ENCODE data around the gene ITPKC. TPM values are rescaled to one million over a fixed set of nuclear protein-coding genes. Genes with fewer than 3 reads are reported as not detected.

The ITPKC gene
- total RNA-seq, 1 donor from 2014 or later: 16.5 TPM

- peak overlapping the region; percentile 98 for H3K4me3 Mint-ChIP-seq (ENCODE audit: unreplicated experiment)
Measured at GRCh38 chr19:40776364-40776763, 59.5 kb downstream of the ITPKC start.

GRCh38 chr19:40776932-40777644, 60.2 kb downstream of the ITPKC start:
- Mint-ChIP-seq H3K36me3 (ENCODE audit: low read depth) (no peaks in the 10 kb centered on the region), H3K27ac (ENCODE audit: unreplicated experiment) (peak overlapping the region; percentile 99), H3K4me3 (ENCODE audit: unreplicated experiment) (peak overlapping the region; percentile 98), H3K9me3 (ENCODE audit: low read depth) (no peaks in the 10 kb centered on the region), H3K4me1 (ENCODE audit: low read depth) (peaks cover 35% of the 10 kb centered on the region), H3K27me3 (ENCODE audit: low read depth) (no peaks in the 10 kb centered on the region)
- no peak for TF ChIP-seq CTCF (IDR thresholded peaks at IDR 0.05)
- DNase-seq (ENCODE audit: low spot score): no peak

More at GRCh38 chr19:40776364-40776763, 59.5 kb downstream of the ITPKC start:
- peaks cover 35% of the 10 kb centered on the region for H3K4me1 Mint-ChIP-seq (ENCODE audit: low read depth)
- peak overlapping the region; percentile 99 for H3K27ac Mint-ChIP-seq (ENCODE audit: unreplicated experiment)
- TF ChIP-seq CTCF (IDR thresholded peaks at IDR 0.05): no peak
- no peak for DNase-seq (ENCODE audit: low spot score)
- H3K9me3 Mint-ChIP-seq (ENCODE audit: low read depth): no peaks in the 10 kb centered on the region
- no peaks in the 10 kb centered on the region for H3K36me3 Mint-ChIP-seq (ENCODE audit: low read depth)
- no peaks in the 10 kb centered on the region for H3K27me3 Mint-ChIP-seq (ENCODE audit: low read depth)

DNA sequence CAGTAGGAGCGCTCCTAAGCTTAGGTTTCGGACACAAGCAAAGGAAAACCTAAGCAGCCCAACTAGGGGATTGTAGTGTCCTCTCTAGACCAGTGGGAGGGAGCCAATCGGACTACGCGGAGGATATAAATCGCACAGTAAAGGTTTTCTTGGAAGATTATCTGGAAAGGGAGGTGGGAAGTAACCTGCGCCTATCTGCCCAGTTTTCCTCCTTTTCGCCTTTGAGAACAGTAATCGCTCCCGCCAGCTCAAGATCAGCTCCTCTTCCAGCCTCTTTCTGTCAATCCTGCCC, 60.7 kb downstream of the ITPKC start:
- peaks cover 2% of the 10 kb centered on the region for H3K36me3 Mint-ChIP-seq (ENCODE audit: low read depth)

GRCh38 chr19:40777937-40778705, 61.2 kb downstream of the ITPKC start, which contains the start of gene RAB4B:
Gene RAB4B, plus strand, starts transcription at chr19:40778247. Its CDS starts 129 bp downstream, at chr19:40778376.
- peaks cover 35% of the 10 kb centered on the region for H3K4me1 Mint-ChIP-seq (ENCODE audit: low read depth)
- H3K27ac Mint-ChIP-seq (ENCODE audit: unreplicated experiment): peak within 1 kb of the TSS; percentile 99
- peak within 1 kb of the TSS; percentile 98 for H3K4me3 Mint-ChIP-seq (ENCODE audit: unreplicated experiment)
- H3K27me3 Mint-ChIP-seq (ENCODE audit: low read depth): no peaks in the 10 kb centered on the region
- H3K36me3 Mint-ChIP-seq (ENCODE audit: low read depth): peaks cover 2% of the 10 kb centered on the region
- H3K9me3 Mint-ChIP-seq (ENCODE audit: low read depth): no peaks in the 10 kb centered on the region
- no peak for TF ChIP-seq CTCF (IDR thresholded peaks at IDR 0.05)
- DNase-seq (ENCODE audit: low spot score): peak; percentile 100

More for the DNA sequence above, 60.7 kb downstream of the ITPKC start:
- Mint-ChIP-seq H3K9me3 (ENCODE audit: low read depth) (no peaks in the 10 kb centered on the region), H3K4me3 (ENCODE audit: unreplicated experiment) (peak overlapping the region; percentile 98), H3K27ac (ENCODE audit: unreplicated experiment) (peak overlapping the region; percentile 99), H3K27me3 (ENCODE audit: low read depth) (no peaks in the 10 kb centered on the region), H3K4me1 (ENCODE audit: low read depth) (peaks cover 35% of the 10 kb centered on the region)
- DNase-seq (ENCODE audit: low spot score): no peak
- TF ChIP-seq CTCF (IDR thresholded peaks at IDR 0.05): peak; percentile 21

DNA sequence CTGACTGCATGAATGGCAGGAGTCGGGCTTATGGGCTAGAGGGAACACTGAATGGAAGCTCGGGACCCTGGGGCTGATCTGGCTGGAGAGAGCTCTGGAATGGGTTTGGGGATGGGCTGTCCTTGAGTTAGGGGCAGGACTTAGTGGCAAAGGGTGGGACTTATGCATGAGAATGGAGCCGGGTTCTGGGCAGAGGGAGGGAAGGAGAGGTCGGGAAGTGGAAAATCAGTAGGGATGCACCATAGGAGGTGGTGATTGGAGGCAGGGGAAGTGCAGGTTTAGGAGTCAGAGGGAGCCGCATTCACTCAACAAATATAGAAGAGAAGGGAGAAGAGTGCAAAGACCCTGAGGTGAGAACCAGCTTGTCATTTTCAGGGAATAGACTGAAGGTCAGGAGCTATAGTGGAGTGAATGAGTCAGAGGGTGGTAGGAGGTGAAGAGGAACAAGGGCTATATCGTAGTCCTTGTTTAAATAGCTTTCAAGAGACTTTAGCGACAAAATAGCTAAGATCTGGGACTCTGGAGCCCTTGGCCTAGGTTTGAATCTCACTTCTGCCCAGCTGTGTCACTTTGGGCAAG, 61.9 kb downstream of the ITPKC start:
- no peaks in the 10 kb centered on the region for H3K9me3 Mint-ChIP-seq (ENCODE audit: low read depth)
- H3K4me1 Mint-ChIP-seq (ENCODE audit: low read depth): peaks cover 35% of the 10 kb centered on the region
- DNase-seq (ENCODE audit: low spot score): no peak

More for the DNA sequence above, 61.9 kb downstream of the ITPKC start:
- Mint-ChIP-seq H3K27ac (ENCODE audit: unreplicated experiment) (peak overlapping the region; percentile 99), H3K4me3 (ENCODE audit: unreplicated experiment) (peak overlapping the region; percentile 98), H3K36me3 (ENCODE audit: low read depth) (peaks cover 4% of the 10 kb centered on the region), H3K27me3 (ENCODE audit: low read depth) (no peaks in the 10 kb centered on the region)
- no peak for TF ChIP-seq CTCF (IDR thresholded peaks at IDR 0.05)

Measured in chondrocyte (in vitro differentiated cells).